Measurements from ENCODE around the gene PTPN22.
A peak's percentile ranks its signal among the peaks of the same experiment; 100 is the strongest.

Gene PTPN22

GRCh38 chr1:113904674-113905434 lies 33.3 kb upstream of the PTPN22 start, which contains the start of the genes AP4B1 and DCLRE1B:
Gene AP4B1 (minus strand): TSS chr1:113904799. CDS start chr1:113904717, 82 bp downstream.
Gene DCLRE1B (plus strand): TSS chr1:113905326. CDS start chr1:113905587, 261 bp downstream.
- Histone ChIP-seq H3K4me1 (peaks cover 32 to 63% (median 52%) of the 10 kb centered on the region in 10 experiments), H3K9ac (peak within 1 kb of the TSS; percentile 83 to 92 (median 89)), H3K36me3 (peaks cover 38 to 69% (median 56%) of the 10 kb centered on the region in 11 experiments)

GRCh38 chr1:113904293-113904673 lies 32.8 kb upstream of the PTPN22 start:
- no peak for TF ChIP-seq Cebpa-rat (IDR thresholded peaks at IDR 0.05)
- H3K27ac ChIP-seq, result peak overlapping the region; percentile 42 to 91 (median 86); a peak in 21 of 22 replicates
- H4K20me1 ChIP-seq, result no peaks in the 10 kb centered on the region
- H3K9me3 ChIP-seq (replicated peaks in 1 of 11), result no peaks in the 10 kb centered on the region
- peaks cover 38 to 69% (median 56%) of the 10 kb centered on the region in 11 experiments for H3K36me3 ChIP-seq
- peak overlapping the region; percentile 76 to 93 (median 86) for H3K4me3 ChIP-seq
- peak overlapping the region; percentile 79 to 92 (median 89) for H3K9ac ChIP-seq
- H3K4me1 ChIP-seq, result peaks cover 32 to 63% (median 52%) of the 10 kb centered on the region in 10 experiments
- no peaks in the 10 kb centered on the region for H3K27me3 ChIP-seq
- peak overlapping the region; percentile 83 to 93 (median 91) for H3K4me2 ChIP-seq

More at GRCh38 chr1:113904674-113905434, 33.3 kb upstream of the PTPN22 start, which contains the start of the genes AP4B1 and DCLRE1B:
- H4K20me1 ChIP-seq, result no peaks in the 10 kb centered on the region
- peak within 1 kb of the TSS; percentile 90 to 96 (median 92) for H3K4me2 ChIP-seq
- peak within 1 kb of the TSS; percentile 73 to 91 (median 86) for H3K27ac ChIP-seq
- no peaks in the 10 kb centered on the region for H3K27me3 ChIP-seq
- H3K4me3 ChIP-seq, result peak within 1 kb of the TSS; percentile 76 to 93 (median 86)
- TF ChIP-seq Cebpa-rat (IDR thresholded peaks at IDR 0.05), result no peak
- H3K9me3 ChIP-seq (replicated peaks in 1 of 11), result no peaks in the 10 kb centered on the region

DNA sequence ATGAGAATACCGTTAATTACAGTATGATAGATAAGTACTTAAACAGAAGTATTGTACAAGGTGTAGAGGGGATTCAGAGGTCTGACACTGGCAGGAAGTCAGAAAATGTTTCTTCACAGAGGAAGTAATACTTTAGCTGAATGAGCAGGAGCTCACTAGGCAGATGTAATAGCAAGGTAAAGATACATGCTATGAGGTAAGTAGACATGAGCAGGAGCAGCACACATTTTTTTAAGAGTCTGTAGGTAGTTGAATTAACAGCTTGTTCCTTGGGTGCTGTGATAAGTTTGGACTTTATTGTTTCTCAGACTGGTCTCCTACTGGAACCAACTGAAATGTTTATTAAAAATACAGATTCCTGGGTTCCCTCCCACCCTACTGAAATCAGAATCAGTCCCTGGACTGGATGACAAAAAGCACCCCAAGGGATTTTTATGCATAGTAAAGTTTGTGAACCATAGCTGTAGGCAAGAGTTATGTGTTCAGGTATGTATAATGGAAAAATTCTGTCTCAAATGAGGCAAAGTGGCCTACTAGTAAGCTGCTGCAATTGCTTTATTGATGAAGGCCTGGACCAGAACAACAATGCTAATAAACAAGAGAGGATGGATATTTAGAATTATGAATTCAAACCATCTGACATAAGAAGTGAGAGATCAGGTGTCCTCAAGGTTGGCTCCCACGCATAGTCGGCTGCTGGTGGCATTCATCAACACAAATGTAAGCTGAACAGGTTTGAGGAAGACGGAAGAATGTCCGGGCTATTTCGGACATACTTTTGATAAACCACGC lies 32.2 kb upstream of the PTPN22 start:
- H3K9me3 ChIP-seq (replicated peaks in 1 of 11), result no peaks in the 10 kb centered on the region
- peak overlapping the region; percentile 83 to 93 (median 91) for H3K4me2 ChIP-seq
- H3K4me3 ChIP-seq, result peak overlapping the region; percentile 76 to 93 (median 86)
- peaks cover 38 to 69% (median 58%) of the 10 kb centered on the region in 11 experiments for H3K36me3 ChIP-seq
- no peak for TF ChIP-seq Cebpa-rat (IDR thresholded peaks at IDR 0.05)
- peak overlapping the region; percentile 42 to 91 (median 86); a peak in 20 of 22 replicates for H3K27ac ChIP-seq
- H4K20me1 ChIP-seq, result no peaks in the 10 kb centered on the region
- H3K9ac ChIP-seq, result peak overlapping the region; percentile 79 to 92 (median 89)
- H3K27me3 ChIP-seq, result no peaks in the 10 kb centered on the region
- H3K4me1 ChIP-seq, result peaks cover 32 to 61% (median 53%) of the 10 kb centered on the region in 10 experiments

DNA sequence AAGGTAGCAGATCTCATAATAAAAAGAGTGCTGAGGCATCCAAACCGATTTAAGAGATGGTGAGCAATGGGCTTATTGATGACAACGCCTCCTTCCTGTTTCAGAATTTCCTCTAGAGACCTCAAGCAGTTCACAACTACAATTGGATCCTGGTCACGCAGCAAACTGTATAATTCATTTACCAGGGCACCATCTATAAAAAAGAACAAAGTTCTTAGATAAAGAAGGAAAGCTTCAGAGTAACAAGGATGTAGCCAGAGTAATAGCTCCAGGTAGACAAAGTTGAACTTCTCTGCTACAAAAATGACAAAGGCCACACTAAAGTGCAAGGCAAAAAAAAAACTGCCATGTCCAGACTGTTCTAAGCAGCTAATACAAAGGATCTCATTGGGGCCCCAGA lies 29.7 kb upstream of the PTPN22 start:
- H3K36me3 ChIP-seq, result peaks cover 47 to 73% (median 65%) of the 10 kb centered on the region in 11 experiments
- H3K27ac ChIP-seq, result peak overlapping the region in 4 of 11 experiments; percentile 0 to 52 (median 27); a peak in 6 of 22 replicates
- H3K4me2 ChIP-seq, result peak overlapping the region in 10 of 11 experiments; percentile 2 to 92 (median 56); a peak in 16 of 22 replicates
- H3K9me3 ChIP-seq (replicated peaks in 1 of 11), result no peaks in the 10 kb centered on the region
- H3K4me3 ChIP-seq, result no peak overlapping the region; a peak in 1 of 20 replicates
- peaks cover 25 to 48% (median 42%) of the 10 kb centered on the region in 10 experiments for H3K4me1 ChIP-seq
- no peak for TF ChIP-seq Cebpa-rat (IDR thresholded peaks at IDR 0.05)
- no peaks in the 10 kb centered on the region for H4K20me1 ChIP-seq
- peak overlapping the region in 2 of 11 experiments; percentile 9; a peak in 1 of 22 replicates for H3K9ac ChIP-seq
- H3K27me3 ChIP-seq, result no peaks in the 10 kb centered on the region

- Histone ChIP-seq H4K20me1 (no peaks in the 10 kb centered on the region), H3K4me3 (no peak overlapping the region), H3K27ac (no peak overlapping the region), H3K9ac (no peak overlapping the region), H3K27me3 (no peaks in the 10 kb centered on the region), H3K4me1 (peaks cover 18 to 43% (median 36%) of the 10 kb centered on the region in 10 experiments), H3K4me2 (no peak overlapping the region), H3K9me3 (replicated peaks in 1 of 11) (no peaks in the 10 kb centered on the region), H3K36me3 (peaks cover 68 to 94% (median 86%) of the 10 kb centered on the region in 11 experiments)
- no peak for TF ChIP-seq Cebpa-rat (IDR thresholded peaks at IDR 0.05)
Observed at GRCh38 chr1:113899111-113899510, 27.6 kb upstream of the PTPN22 start.

GRCh38 chr1:113898241-113898814 lies 26.8 kb upstream of the PTPN22 start:
- no peaks in the 10 kb centered on the region for H3K27me3 ChIP-seq
- no peak for TF ChIP-seq Cebpa-rat (IDR thresholded peaks at IDR 0.05)
- H3K4me3 ChIP-seq, result no peak overlapping the region
- H3K27ac ChIP-seq, result no peak overlapping the region
- no peaks in the 10 kb centered on the region for H3K9me3 ChIP-seq (replicated peaks in 1 of 11)
- peaks cover 10 to 36% (median 28%) of the 10 kb centered on the region in 10 experiments for H3K4me1 ChIP-seq
- no peaks in the 10 kb centered on the region for H4K20me1 ChIP-seq
- H3K9ac ChIP-seq, result no peak overlapping the region
- peak overlapping the region in 1 of 11 experiments; percentile 13; a peak in 2 of 22 replicates for H3K4me2 ChIP-seq
- H3K36me3 ChIP-seq, result peaks cover 72 to 100% (median 91%) of the 10 kb centered on the region in 11 experiments

DNA sequence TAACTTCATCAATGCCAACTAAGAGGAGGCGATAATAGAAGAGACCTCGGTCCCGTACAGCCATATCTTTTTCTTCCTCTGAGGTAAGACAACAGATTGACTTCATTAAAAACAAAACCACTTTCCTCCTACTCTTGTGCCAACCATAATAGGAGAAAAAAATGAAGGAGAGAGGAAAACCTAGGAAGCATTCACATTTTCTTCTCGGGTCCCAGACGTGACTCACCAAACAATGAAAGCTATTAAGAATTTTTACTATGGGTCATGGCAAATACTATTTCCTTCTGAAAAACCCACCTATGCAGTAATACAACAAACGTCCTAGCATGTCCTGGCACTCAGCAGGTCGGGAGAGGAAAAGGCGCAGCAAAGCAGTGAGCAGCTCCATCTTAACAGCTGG lies 24.4 kb upstream of the PTPN22 start:
- no peak overlapping the region for H3K4me3 ChIP-seq
- no peak overlapping the region for H3K4me2 ChIP-seq
- no peak overlapping the region for H3K27ac ChIP-seq
- H3K4me1 ChIP-seq, result peaks cover 9 to 26% (median 15%) of the 10 kb centered on the region in 10 experiments; a peak in 19 of 20 replicates
- no peak overlapping the region for H3K9ac ChIP-seq
- peaks cover 68 to 82% (median 77%) of the 10 kb centered on the region in 11 experiments for H3K36me3 ChIP-seq
- no peaks in the 10 kb centered on the region for H4K20me1 ChIP-seq
- H3K27me3 ChIP-seq, result no peaks in the 10 kb centered on the region
- no peaks in the 10 kb centered on the region for H3K9me3 ChIP-seq (replicated peaks in 1 of 11)
- TF ChIP-seq Cebpa-rat (IDR thresholded peaks at IDR 0.05), result no peak

- Histone ChIP-seq H3K27me3 (no peaks in the 10 kb centered on the region), H3K27ac (no peak overlapping the region), H4K20me1 (no peaks in the 10 kb centered on the region), H3K9ac (no peak overlapping the region), H3K4me1 (peaks cover 6 to 21% (median 13%) of the 10 kb centered on the region in 10 experiments; a peak in 17 of 20 replicates), H3K4me2 (no peak overlapping the region), H3K36me3 (peaks cover 59 to 73% (median 69%) of the 10 kb centered on the region in 11 experiments), H3K9me3 (replicated peaks in 1 of 11) (no peaks in the 10 kb centered on the region), H3K4me3 (no peak overlapping the region)
- TF ChIP-seq Cebpa-rat (IDR thresholded peaks at IDR 0.05), result no peak
Observed at GRCh38 chr1:113895098-113895497, 23.6 kb upstream of the PTPN22 start.

Data from BLaER1 treated with 17β-estradiol and CSF1 and Interleukin-3, amounts not matched to agents 10 nM and 100 nM (cell line).